Gastroesophageal sphincter (tissue), 4 donors: ENCODE measurements around the gene CRTC2. TPM values are rescaled to one million over a fixed set of nuclear protein-coding genes. Genes with fewer than 3 reads are reported as not detected.

Experiments used
- ATAC-seq: fragments of 150-250 bp; one replicate; pipeline ENCODE4 v1.9.1; 2016; ENCODE audit warnings: mild to moderate bottlenecking, moderate library complexity
- H3K27ac ChIP-seq, 4 donors: fragments of 200-600 bp; sonication (generic) in 3 of 4; 1 replicate in 3 of 4; 2 replicates in 1 of 4; pipeline ENCODE4 v1.5.1; 2016 to 2019
- H3K27me3 ChIP-seq: fragments of 200-600 bp; sonication (generic); one replicate; pipeline ENCODE4 v1.5.1; 2019
- H3K36me3 ChIP-seq, 2 donors: fragments of 200-600 bp; sonication (generic); one replicate each; pipeline ENCODE4 v1.5.1; 2019; ENCODE audit warnings: control low read depth in 1 of 2
- H3K4me1 ChIP-seq, 3 donors: fragments of 200-600 bp; sonication (generic); 1 replicate in 2 of 3; 2 replicates in 1 of 3; pipeline ENCODE4 v1.5.1; 2016 to 2019; ENCODE audit warnings: control low read depth in 2 of 3
- H3K4me3 ChIP-seq, 2 donors: fragments of 200-600 bp; sonication (generic); one replicate each; pipeline ENCODE4 v1.5.1; 2019; ENCODE audit warnings: mild to moderate bottlenecking in 1 of 2, moderate library complexity in 1 of 2
- H3K9me3 ChIP-seq, 3 donors: fragments of 200-600 bp; sonication (generic); one replicate each; pipeline ENCODE4 v1.5.1; 2017 to 2019; ENCODE audit warnings: control low read depth in 2 of 3
- CTCF ChIP-seq, 4 experiments: fragments of 200-600 bp in 2 of 4; fragments of 450-650 bp in 2 of 4; sonication (generic) in 1 of 4; IDR thresholded peaks; one replicate each; pipeline ENCODE4 v1.5.1; 2017 to 2019; ENCODE audit warnings: antibody characterized with exemption in 4 of 4, mild to moderate bottlenecking in 2 of 4, moderate library complexity in 2 of 4
- EP300 ChIP-seq: sonication (generic); formaldehyde crosslinking; IDR thresholded peaks from one replicate; pipeline ENCODE4 v1.6.1; 2017; ENCODE audit warnings: antibody characterized with exemption, mild to moderate bottlenecking
- POLR2A ChIP-seq, 2 donors: fragments of 450-650 bp; IDR thresholded peaks; one replicate each; pipeline ENCODE4 v1.6.1; 2017; ENCODE audit warnings: antibody characterized with exemption in 2 of 2, mild to moderate bottlenecking in 2 of 2, moderate library complexity in 1 of 2
- POLR2AphosphoS5 ChIP-seq: sonication (generic); formaldehyde crosslinking; IDR thresholded peaks from one replicate; pipeline ENCODE4 v1.6.1; 2017; ENCODE audit warnings: antibody characterized with exemption
- WGBS, 2 donors: methylation state at CpG; one replicate each; pipeline ENCODE4 v1.1.5; 2018; ENCODE audit warnings: low coverage in 1 of 2; 5-methylcytosine and 5-hydroxymethylcytosine counted together
- total RNA-seq, 4 donors: library from RNA; depleted of rRNA; stranded (reverse); fragments of >200 nt; gene quantifications; one replicate each; pipeline ENCODE4 v1.1.0, GENCODE V29; 2016

The CRTC2 gene
- total RNA-seq, 4 donors from 2014 or later: 13.9 to 21.2 (median 15.6) TPM

DNA sequence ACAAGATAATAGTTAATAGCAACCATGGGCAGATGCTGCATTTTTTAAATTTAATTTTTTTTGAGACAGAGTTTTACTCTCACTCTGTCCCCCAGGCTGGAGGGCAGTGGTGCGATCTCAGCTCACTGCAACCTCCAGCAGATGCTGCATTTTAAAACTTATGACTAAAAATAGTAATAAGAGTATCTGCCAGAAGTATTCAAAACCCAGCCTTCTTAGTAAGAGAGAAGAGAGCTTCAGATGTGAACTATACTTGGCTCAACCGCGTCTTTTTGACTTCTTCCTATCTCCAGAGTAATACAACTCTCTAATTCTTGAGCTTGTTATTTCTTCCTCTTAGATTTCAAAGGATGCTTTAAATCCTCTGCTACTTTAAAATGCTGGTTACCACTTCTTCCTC lies 36.8 kb upstream of the CRTC2 start:
- TF ChIP-seq EP300 (no peak), POLR2AphosphoS5 (no peak), CTCF (IDR thresholded peaks at IDR 0.05) (no peak), POLR2A (IDR thresholded peaks at IDR 0.05) (no peak)
- no peaks in the 10 kb centered on the region for H3K27me3 ChIP-seq
- no peak overlapping the region for H3K4me3 ChIP-seq
- H3K9me3 ChIP-seq: no peaks in the 10 kb centered on the region
- H3K36me3 ChIP-seq: peaks cover 0 to 48% of the 10 kb centered on the region in 2 donors
- no peak for ATAC-seq
- H3K4me1 ChIP-seq: peaks cover 6 to 40% (median 15%) of the 10 kb centered on the region in 3 donors
- H3K27ac ChIP-seq: no peak overlapping the region
- WGBS, 2 donors: 23 to 42% methylated on average over 2 to 3 of the region's 3 CpGs

DNA sequence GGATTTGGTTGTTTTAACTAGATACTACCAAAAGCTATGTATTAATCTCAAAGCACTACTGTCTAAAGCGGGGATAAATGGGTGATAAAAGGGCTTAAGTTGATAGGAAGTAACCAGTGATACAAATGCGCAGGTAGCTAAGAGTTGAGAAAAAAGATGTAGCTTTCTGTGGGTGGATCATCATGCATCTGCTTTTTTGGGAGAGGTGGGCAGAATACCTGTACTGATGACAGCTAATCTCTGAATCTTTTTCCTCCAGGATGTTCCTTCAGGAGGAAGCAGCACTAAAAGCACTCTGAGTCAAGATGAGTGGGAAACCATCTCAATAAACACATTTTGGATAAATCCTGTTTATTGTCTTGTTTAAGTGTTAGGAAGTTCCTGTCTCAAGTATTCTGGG lies 33.4 kb upstream of the CRTC2 start:
- Histone ChIP-seq H3K27me3 (no peaks in the 10 kb centered on the region), H3K4me3 (peak overlapping the region; percentile 71 to 92), H3K4me1 (peaks cover 6 to 51% (median 21%) of the 10 kb centered on the region in 3 donors), H3K36me3 (peaks cover 0 to 48% of the 10 kb centered on the region in 2 donors), H3K9me3 (no peaks in the 10 kb centered on the region), H3K27ac (peak overlapping the region; percentile 91 to 98 (median 95))
- WGBS, 2 donors: 76 to 87% methylated on average over 2 of the region's 2 CpGs
- ATAC-seq: no peak
- TF ChIP-seq CTCF (IDR thresholded peaks at IDR 0.05) (no peak), POLR2AphosphoS5 (no peak), EP300 (no peak), POLR2A (IDR thresholded peaks at IDR 0.05) (no peak)

- 12 to 13% methylated on average over 7 to 9 of the region's 9 CpGs for WGBS, 2 donors
- peaks cover 6 to 57% (median 21%) of the 10 kb centered on the region in 3 donors for H3K4me1 ChIP-seq
These were observed 32.8 kb upstream of the CRTC2 start for GRCh38 chr1:153991151-153991630.

GRCh38 chr1:153990468-153991150 lies 32.2 kb upstream of the CRTC2 start, which contains the start of gene RPS27:
TSS of gene RPS27 (plus strand) at chr1:153990762. CDS start at chr1:153990797, 35 bp downstream.
- Histone ChIP-seq H3K36me3 (peaks cover 0 to 40% of the 10 kb centered on the region in 2 donors), H3K27ac (peak within 1 kb of the TSS; percentile 91 to 98 (median 95)), H3K4me1 (peaks cover 6 to 58% (median 21%) of the 10 kb centered on the region in 3 donors), H3K4me3 (peak within 1 kb of the TSS; percentile 71 to 92), H3K9me3 (no peaks in the 10 kb centered on the region), H3K27me3 (no peaks in the 10 kb centered on the region)
- peak; percentile 83 for ATAC-seq
- TF ChIP-seq POLR2AphosphoS5 (peak; percentile 100), CTCF (IDR thresholded peaks at IDR 0.05) (peak in 1 of 4 experiments; percentile 9), POLR2A (IDR thresholded peaks at IDR 0.05) (peak; percentile 98 to 99), EP300 (no peak)
- WGBS, 2 donors: 0 to 1% methylated on average over 13 to 15 of the region's 36 CpGs

More at GRCh38 chr1:153991151-153991630, 32.8 kb upstream of the CRTC2 start:
- no peak for ATAC-seq
- Histone ChIP-seq H3K4me3 (peak overlapping the region; percentile 71 to 92), H3K27me3 (no peaks in the 10 kb centered on the region), H3K9me3 (no peaks in the 10 kb centered on the region), H3K36me3 (peaks cover 0 to 46% of the 10 kb centered on the region in 2 donors), H3K27ac (peak overlapping the region; percentile 91 to 98 (median 95))
- TF ChIP-seq POLR2A (IDR thresholded peaks at IDR 0.05): no peak
- TF ChIP-seq POLR2AphosphoS5: no peak
- TF ChIP-seq EP300: no peak
- no peak for TF ChIP-seq CTCF (IDR thresholded peaks at IDR 0.05)
